ENCODE results near the gene NR1H4. TPM values are rescaled to one million over a fixed set of nuclear protein-coding genes. Genes with fewer than 3 reads are reported as not detected.

NR1H4 gene
- total and polyA plus RNA-seq, 2 of the 8 experiments (the other 6 are each of a cell fraction or from before 2014, with no cell fraction given), result not detected

- H2BK20ac ChIP-seq (ENCODE audit: low read length), result no peak overlapping the region
- H3K14ac ChIP-seq (ENCODE audit: insufficient read length), result no peak overlapping the region
- H3K4ac ChIP-seq (replicated peaks; ENCODE audit: insufficient read length, low read depth, low read length), result no peak overlapping the region
- no peak overlapping the region for H2AK5ac ChIP-seq (ENCODE audit: low read depth, low read length)
- H3K56ac ChIP-seq (replicated peaks; ENCODE audit: insufficient read length, low read depth, low read length), result no peak overlapping the region
- FAIRE-seq, result no peak
- CTCF ChIA-PET (ENCODE audit: partially characterized antibody), result interaction anchor here (0.6 to 1.0 kb wide), 3 partner anchors 150 to 405 kb away, joined by 3 read pairs; no protein-coding TSS in a partner anchor
- H2AFZ ChIP-seq (ENCODE audit: low read length), result no peak overlapping the region
- H3K79me1 ChIP-seq (ENCODE audit: low read depth, low read length), result no peaks in the 10 kb centered on the region
- H3K4me3 ChIP-seq (ENCODE audit: extremely low read depth in 1 of 4, insufficient read depth in 2 of 4, low read depth in 3 of 4, low read length in 4 of 4), result no peak overlapping the region
- H3K18ac ChIP-seq (ENCODE audit: extremely low read depth, low read length), result no peak overlapping the region
- H3K36me3 ChIP-seq (ENCODE audit: control insufficient read depth in 2 of 4, insufficient read depth in 4 of 4, low read length in 3 of 4), result no peaks in the 10 kb centered on the region
- H3K23ac ChIP-seq (ENCODE audit: insufficient read length), result no peak overlapping the region
- no peaks in the 10 kb centered on the region for H3K27me3 ChIP-seq (replicated peaks in 1 of 4; ENCODE audit: control insufficient read depth in 3 of 4, extremely low read depth in 1 of 4, insufficient read depth in 3 of 4, low read length in 3 of 4)
- H2BK15ac ChIP-seq (ENCODE audit: low read length), result no peak overlapping the region
- H3K9ac ChIP-seq (replicated peaks in 1 of 4; ENCODE audit: extremely low read depth in 1 of 4, low read depth in 3 of 4, low read length in 3 of 4), result no peak overlapping the region
- H3K9me3 ChIP-seq (ENCODE audit: insufficient read depth in 2 of 2, low read depth in 1 of 2, low read length in 1 of 2), result no peaks in the 10 kb centered on the region
- no peak overlapping the region for H2BK12ac ChIP-seq (ENCODE audit: low read depth, low read length)
- H4K8ac ChIP-seq (ENCODE audit: extremely low read depth, insufficient read depth, low read length), result no peak overlapping the region
- no peaks in the 10 kb centered on the region for H3K23me2 ChIP-seq (ENCODE audit: low read depth, low read length)
- H3K27ac ChIP-seq (ENCODE audit: low read depth, low read length), result no peak overlapping the region
- WGBS, 2 experiments (ENCODE audit: extremely low coverage in 1 of 2, insufficient coverage in 1 of 2, insufficient read length in 1 of 2, insufficient replicate concordance in 2 of 2, low coverage in 1 of 2, low lambda C conversion rate in 2 of 2, missing lambda C conversion rate in 1 of 2), result 95% methylated on average over 3 of the region's 3 CpGs; no CpG with 5 or more reads in 1 of the 2 experiments
- H3K4me1 ChIP-seq (replicated peaks in 1 of 4; ENCODE audit: control insufficient read depth in 3 of 4, insufficient read depth in 4 of 4, low read length in 3 of 4), result peaks cover 0 to 2% (median 0%) of the 10 kb centered on the region in 4 experiments; a peak in 1 of 7 replicates
- no peak overlapping the region for H4K5ac ChIP-seq (ENCODE audit: insufficient read length, low read depth, low read length)
- no peak overlapping the region for H2BK5ac ChIP-seq (ENCODE audit: low read depth, low read length)
- no peaks in the 10 kb centered on the region for H3K79me2 ChIP-seq (ENCODE audit: control insufficient read depth in 1 of 2, insufficient read depth in 2 of 2, low read length in 2 of 2)
- H4K91ac ChIP-seq (replicated peaks; ENCODE audit: insufficient read length, low read length), result no peak overlapping the region
- POLR2A ChIA-PET (ENCODE audit: partially characterized antibody), result no interaction called here
- no peak overlapping the region for H3K4me2 ChIP-seq (ENCODE audit: insufficient read depth in 1 of 2, low read depth in 2 of 2, low read length in 2 of 2)
- H2BK120ac ChIP-seq (replicated peaks; ENCODE audit: low read depth, low read length), result no peak overlapping the region
- no peak for DNase-seq (ENCODE audit: low read depth in 1 of 2, low spot score in 2 of 2)
- no peaks in the 10 kb centered on the region for H4K20me1 ChIP-seq (replicated peaks in 1 of 2; ENCODE audit: control insufficient read depth in 1 of 2, insufficient read depth in 2 of 2, low read length in 2 of 2)
- TF ChIP-seq TAF7 (optimal IDR thresholded peaks at IDR 0.05; ENCODE audit: borderline replicate concordance, low read depth, low read length) (no peak), SP1 (IDR thresholded peaks at IDR 0.05; ENCODE audit: low read depth, low read length) (no peak), ATF3 (IDR thresholded peaks at IDR 0.05; ENCODE audit: insufficient read depth, low read depth, low read length) (no peak), GABPA (IDR thresholded peaks at IDR 0.05; ENCODE audit: borderline replicate concordance, insufficient read depth, low read length) (no peak), MAX (IDR thresholded peaks at IDR 0.05) (no peak), KDM5A (IDR thresholded peaks at IDR 0.05; ENCODE audit: low read length) (no peak), SIRT6 (IDR thresholded peaks at IDR 0.05; ENCODE audit: low read length) (no peak), CHD1 (IDR thresholded peaks at IDR 0.05; ENCODE audit: low read depth, low read length) (no peak), RBBP5 (IDR thresholded peaks at IDR 0.05; ENCODE audit: borderline replicate concordance, low read depth, low read length) (no peak), EZH2 (IDR thresholded peaks at IDR 0.05; ENCODE audit: low read depth, low read length, severe bottlenecking) (no peak), HDAC2 (IDR thresholded peaks at IDR 0.05; ENCODE audit: borderline replicate concordance in 1 of 2, low read depth in 2 of 2, low read length in 2 of 2) (no peak), BRCA1 (IDR thresholded peaks at IDR 0.05; ENCODE audit: low read depth, low read length) (no peak), TEAD4 (IDR thresholded peaks at IDR 0.05; ENCODE audit: low read depth, low read length) (no peak)
Observed at GRCh38 chr12:100533376-100533775, 59.7 kb downstream of the NR1H4 start.

Data from H1 (cell line).